Activated CD4-positive, alpha-beta T cell treated with anti-CD3 and anti-CD28 coated beads, Interleukin-2, amount 50 U/mL, for 4 hours (primary cell): ENCODE data around the gene FAM171A1.
A peak's percentile ranks its signal among the peaks of the same experiment; 100 is the strongest.
"Not testable (repeated sequence)": the region's sequence is repeated elsewhere in the genome, so short reads cannot be mapped to it uniquely, and the experiment has no call there.

Experiments used
- DNase-seq, 2 experiments: peaks; one replicate each; pipeline ENCODE4 v3.0.0-alpha.2; 2020

The FAM171A1 gene

GRCh38 chr10:15238555-15239335 is 132.3 kb downstream of the FAM171A1 start:
- no peak for DNase-seq

- DNase-seq: no peak
These were observed 133.7 kb downstream of the FAM171A1 start for GRCh38 chr10:15237351-15237750.

GRCh38 chr10:15236340-15236739 is 134.7 kb downstream of the FAM171A1 start:
- DNase-seq: no peak

- no peak for DNase-seq
These were observed 138.8 kb downstream of the FAM171A1 start for GRCh38 chr10:15232279-15232678.

- no peak for DNase-seq
These were observed 139.7 kb downstream of the FAM171A1 start for GRCh38 chr10:15231426-15231825.

GRCh38 chr10:15230257-15230656 is 140.8 kb downstream of the FAM171A1 start:
- no peak for DNase-seq

GRCh38 chr10:15229268-15229667 is 141.8 kb downstream of the FAM171A1 start:
- DNase-seq: no peak

- DNase-seq: no peak
These were observed 142.7 kb downstream of the FAM171A1 start for GRCh38 chr10:15228426-15228825.

- DNase-seq: no peak
These were observed 143.3 kb downstream of the FAM171A1 start for GRCh38 chr10:15227611-15228372.

- no peak for DNase-seq
These were observed 145.6 kb downstream of the FAM171A1 start for GRCh38 chr10:15225511-15225910.

GRCh38 chr10:15224948-15225347 is 146.1 kb downstream of the FAM171A1 start:
- no peak for DNase-seq

GRCh38 chr10:15223174-15223573 is 147.9 kb downstream of the FAM171A1 start:
- no peak for DNase-seq

- no peak for DNase-seq
These were observed 148.6 kb downstream of the FAM171A1 start for GRCh38 chr10:15222511-15222910.

- no peak for DNase-seq
These were observed 150.6 kb downstream of the FAM171A1 start for GRCh38 chr10:15220445-15220844.

GRCh38 chr10:15216700-15217099 is 154.4 kb downstream of the FAM171A1 start:
- no peak for DNase-seq

- DNase-seq: no peak
These were observed 156.9 kb downstream of the FAM171A1 start for GRCh38 chr10:15214237-15214636.

- DNase-seq: no peak
These were observed 157.6 kb downstream of the FAM171A1 start for GRCh38 chr10:15213461-15213861.

GRCh38 chr10:15211464-15211979 is 159.6 kb downstream of the FAM171A1 start:
- DNase-seq: no peak

- no peak for DNase-seq
These were observed 160.6 kb downstream of the FAM171A1 start for GRCh38 chr10:15210521-15210920.

GRCh38 chr10:15209827-15210509 is 161.1 kb downstream of the FAM171A1 start:
- peak; percentile 75 to 78 for DNase-seq

GRCh38 chr10:15208221-15208620 is 162.9 kb downstream of the FAM171A1 start:
- no peak for DNase-seq

- not testable (repeated sequence) for DNase-seq
These were observed 163.7 kb downstream of the FAM171A1 start for GRCh38 chr10:15207410-15207809.

GRCh38 chr10:15202639-15203038 is 168.4 kb downstream of the FAM171A1 start:
- no peak for DNase-seq

- not testable (repeated sequence) for DNase-seq
These were observed 168.8 kb downstream of the FAM171A1 start for GRCh38 chr10:15202301-15202621.
